Stimulated activated CD8-positive, alpha-beta memory T cell treated with anti-CD3 and anti-CD28 coated beads, Interleukin-7, amount 100 ng/mL, for 48 hours (primary cell): Measurements from ENCODE around the gene DNAJC5.
A peak's percentile ranks its signal among the peaks of the same experiment; 100 is the strongest.

Experiments used
- DNase-seq, 2 donors: peaks; one replicate each; pipeline ENCODE4 v3.0.0-alpha.2; 2020; ENCODE audit warnings: low read depth in 1 of 2; ENCODE audit errors: extremely low read depth in 1 of 2

The DNAJC5 gene

GRCh38 chr20:63939061-63939935 is 44.4 kb downstream of the DNAJC5 start:
- DNase-seq, result no peak

- no peak for DNase-seq
Measured at GRCh38 chr20:63940071-63940471, 45.1 kb downstream of the DNAJC5 start.

GRCh38 chr20:63940472-63941266 is 45.7 kb downstream of the DNAJC5 start:
- DNase-seq, result no peak

DNA sequence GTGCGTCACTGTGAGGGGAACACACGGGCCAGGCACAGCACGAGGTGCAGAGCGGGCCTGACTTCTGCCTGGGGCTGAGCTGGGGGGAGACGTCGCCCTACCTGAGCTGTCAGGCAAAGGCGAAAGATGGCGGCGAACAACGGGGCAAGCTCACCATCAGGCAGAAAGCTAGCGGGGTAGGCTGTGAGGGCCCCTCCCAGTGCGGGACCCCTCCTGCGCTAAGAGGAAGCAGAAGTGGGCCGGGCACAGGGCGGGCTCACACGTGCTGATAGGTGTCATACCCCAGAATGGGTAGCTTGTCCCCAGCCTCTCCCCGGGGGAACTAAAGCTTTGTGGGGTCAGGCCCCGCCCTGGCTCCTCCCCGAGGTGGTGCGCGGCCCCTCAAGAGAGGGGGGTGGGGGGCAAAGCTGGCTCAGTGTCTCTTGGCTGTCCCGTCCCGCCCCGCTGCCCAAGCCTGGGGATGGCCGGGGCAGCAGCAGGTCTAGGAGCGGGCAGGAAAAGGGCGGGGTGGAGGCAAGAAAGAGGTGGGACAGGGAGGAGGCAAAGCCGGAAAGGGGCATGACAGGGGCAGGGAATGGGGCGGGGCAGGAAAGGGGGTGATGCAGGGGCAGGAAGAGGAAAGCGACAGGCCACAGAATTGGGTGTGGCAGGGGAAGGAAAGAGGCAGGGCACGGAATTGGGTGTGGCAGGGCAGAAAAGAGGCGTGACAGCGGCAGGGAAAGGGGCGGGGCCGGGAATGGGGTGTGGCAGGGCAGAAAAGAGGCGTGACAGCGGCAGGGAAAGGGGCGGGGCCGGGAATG is 46.6 kb downstream of the DNAJC5 start:
- DNase-seq, result peak; percentile 51 to 84

GRCh38 chr20:63942250-63942951 is 47.5 kb downstream of the DNAJC5 start:
- peak in 1 of 2 donors; percentile 45 for DNase-seq

- DNase-seq, result no peak
Measured at GRCh38 chr20:63942969-63943807, 48.3 kb downstream of the DNAJC5 start.

DNA sequence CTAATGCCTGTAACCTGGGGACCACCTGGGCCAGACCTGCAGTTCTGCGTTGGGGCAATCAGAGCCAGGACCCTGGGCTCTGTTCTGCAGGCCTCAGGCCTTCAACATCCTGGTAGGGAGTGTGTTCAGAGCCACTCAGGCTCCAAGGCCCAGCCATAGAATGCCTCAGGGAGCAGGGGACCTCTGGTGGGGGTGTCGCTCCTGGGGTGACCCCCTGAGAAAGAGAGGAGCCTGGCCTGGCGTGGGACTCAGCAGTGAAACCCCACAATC is 48.8 kb downstream of the DNAJC5 start:
- no peak for DNase-seq

DNA sequence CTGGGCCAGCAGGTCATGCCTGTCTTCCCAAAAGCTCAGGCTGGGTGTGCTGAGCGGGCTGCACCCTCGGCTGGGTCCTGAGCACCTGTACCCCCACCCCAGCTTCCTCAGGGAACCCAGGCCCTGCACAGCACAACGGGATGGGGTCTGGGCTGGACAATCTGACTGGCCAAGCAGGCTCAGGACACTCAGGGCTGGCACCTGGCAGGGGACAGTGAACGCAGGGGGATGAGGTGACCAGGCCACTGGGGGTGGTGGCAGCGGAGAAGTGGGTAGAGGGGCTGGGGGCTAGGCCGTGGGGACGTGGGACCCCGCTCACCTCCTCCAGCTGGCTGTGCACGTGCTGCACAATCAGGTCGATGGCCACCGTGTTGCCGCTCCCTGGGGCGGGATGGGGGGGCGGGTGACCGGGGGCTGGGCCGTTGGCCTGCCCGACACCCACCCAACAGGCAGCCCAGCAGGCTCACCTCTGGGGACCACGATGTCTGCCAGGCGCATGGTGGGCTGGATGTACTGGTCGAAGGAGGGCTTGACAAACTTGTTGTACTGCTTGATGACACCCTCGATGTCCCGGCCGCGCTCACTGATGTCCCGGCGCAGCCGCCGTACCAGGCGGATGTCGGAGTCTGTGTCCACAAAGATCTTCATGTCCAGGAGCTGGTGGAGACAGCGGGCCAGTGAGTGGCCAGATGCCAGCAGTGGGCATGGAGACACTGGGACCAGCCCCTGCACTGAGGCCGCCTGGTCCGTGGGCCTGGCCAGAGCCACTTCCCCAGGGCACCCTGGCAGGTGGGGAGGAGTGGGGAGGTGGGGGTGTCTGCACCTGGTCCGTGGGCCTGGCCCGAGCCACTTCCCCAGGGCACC is 49.4 kb downstream of the DNAJC5 start:
- no peak for DNase-seq

DNA sequence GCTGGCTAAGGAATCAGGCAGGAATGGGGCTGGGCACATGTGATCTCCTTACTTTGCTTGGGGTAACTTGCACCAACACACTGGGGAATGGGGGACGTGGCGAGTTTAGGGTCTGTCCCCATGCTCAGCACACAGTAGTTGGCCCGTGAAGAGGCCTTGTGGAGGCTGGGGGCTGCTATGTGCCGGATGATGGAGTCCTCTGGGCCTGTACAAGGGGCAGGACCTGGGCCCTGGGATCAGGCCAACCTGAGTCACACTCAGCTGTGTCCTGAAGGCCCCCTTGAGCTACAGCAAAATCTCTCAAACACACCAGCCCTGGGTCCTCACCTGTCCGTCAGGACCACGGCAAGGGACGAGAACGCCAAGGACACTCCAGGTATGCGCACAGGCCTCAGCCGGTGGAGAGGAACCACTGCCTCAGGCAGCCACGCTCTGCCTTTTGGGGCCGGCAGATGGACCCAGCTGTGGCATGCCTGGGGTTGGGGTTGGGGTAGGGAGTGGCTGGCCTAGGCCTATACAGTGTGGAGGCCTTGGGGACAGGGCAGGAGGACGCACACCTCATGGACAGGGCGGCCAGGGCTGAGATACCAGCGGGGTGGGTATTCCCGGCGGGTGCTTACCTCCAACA is 50.2 kb downstream of the DNAJC5 start:
- DNase-seq, result no peak

DNA sequence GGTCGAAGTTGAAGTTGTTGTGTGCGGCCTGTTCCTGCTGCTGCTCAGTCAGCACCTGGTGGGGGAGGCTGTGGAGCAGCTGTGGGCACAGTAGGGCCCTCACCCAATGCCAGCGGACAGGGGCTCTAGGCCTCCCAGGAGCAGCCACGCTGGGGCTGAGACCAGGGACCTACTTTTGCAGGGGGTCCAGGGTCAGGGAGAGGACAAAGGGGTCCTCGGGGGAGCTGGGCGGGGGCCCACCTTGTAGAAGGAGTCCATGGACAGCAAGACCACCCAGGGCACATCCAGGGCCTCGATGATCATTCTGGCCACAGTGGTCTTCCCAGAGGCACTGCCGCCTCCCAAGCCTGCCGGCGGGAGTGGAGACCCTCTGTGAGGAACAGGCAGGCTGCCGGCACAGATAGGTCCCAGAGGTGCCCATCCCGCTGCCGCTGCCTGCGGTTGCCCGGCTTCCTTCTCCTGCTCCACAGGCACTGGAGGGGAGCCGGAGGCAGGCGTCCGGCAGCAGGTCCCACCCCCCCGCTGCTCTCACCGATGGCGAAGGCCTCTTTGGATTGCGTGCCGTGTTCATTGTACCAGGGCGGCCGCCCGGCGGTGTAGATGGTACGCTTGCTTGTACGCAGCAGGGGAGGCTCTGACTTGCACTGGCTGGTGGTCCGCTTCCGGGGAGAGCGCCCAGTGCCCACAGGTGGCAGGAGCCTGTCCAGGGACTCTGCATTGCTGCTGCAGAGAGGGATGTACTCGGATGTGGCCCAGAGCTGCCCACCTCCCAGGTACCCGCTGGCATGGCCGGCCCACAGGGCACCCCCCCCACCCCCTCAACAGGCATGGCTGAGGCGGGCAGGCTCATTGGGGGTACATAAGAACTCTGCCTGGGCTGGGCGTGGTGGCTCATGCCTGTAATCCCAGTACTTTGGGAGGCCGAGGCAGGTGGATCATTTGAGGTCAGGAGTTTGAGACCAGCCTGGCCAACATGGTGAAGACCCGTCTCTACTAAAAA is 51.3 kb downstream of the DNAJC5 start:
- no peak for DNase-seq

GRCh38 chr20:63946986-63947637 is 52.2 kb downstream of the DNAJC5 start:
- DNase-seq, result no peak

DNA sequence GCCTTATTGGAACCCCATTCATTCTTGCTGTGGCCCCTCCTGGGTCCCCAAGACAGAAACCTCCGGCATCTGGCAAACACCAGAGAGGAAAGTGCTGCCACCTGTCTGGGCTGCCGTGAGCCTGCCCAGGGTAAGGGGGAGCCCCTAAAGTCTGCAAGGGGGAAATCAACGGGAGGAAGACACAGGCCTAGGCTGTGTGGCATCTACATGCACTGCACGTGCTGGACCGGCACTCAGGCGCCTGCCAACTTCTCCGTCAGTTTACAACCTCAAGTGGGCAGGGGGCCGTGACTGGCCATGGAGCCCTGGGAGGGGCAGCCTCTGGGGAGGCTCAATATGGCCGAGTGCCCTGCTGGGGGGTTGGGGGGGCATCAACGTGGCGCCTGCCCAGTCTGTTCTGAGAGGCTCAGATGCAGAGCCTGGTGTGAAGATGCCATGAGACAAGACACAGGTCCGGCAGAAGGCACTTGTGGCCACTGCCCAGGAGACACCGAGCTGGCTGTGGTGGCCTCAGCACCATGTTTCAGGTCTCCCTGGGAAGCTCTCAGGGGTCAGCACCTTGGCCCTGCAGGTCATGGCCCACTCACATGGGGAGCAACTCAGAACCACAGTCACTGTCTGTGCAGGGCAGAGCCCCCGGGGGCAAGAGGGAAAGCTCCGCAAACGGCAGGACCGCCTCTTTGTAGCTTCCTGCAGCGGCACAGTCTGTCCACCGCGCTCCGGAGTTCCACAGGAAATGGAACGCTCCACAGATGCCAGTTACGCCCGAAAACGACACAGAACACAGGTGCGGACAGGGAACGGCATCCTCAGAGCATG is 52.9 kb downstream of the DNAJC5 start:
- no peak for DNase-seq

DNA sequence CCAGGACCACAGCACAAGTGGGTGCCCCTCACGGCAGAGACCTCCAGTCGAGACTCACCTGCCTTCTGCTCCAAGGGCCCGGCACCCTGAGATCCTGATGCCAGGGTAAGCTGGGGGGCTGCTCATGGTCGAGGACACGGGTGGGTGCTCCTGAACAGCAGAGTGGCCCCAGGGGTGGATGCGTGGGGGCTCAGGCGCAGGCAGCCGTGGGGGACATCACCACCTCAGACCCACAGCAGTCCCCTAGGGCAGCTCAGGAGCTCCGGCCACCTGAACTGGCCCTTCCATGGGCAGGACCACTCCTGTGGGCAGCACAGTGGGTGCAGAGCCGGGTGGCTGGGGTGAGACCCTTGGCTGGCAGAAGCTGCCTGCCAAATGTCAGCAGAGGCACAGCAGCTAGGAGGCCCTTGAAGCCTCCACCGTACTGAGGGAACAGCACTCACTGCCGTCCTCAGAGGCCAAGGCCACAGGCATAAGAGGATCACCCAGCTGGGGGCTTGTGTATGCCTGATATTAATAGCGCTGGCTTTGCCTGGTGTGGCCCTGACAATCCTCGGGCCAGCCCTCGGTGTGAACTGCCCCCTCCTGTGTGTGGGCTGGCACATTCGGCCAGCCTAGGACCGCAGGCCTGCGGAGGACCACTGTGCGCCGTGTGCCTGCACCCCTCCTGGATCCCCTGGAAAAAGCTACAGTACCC is 55.9 kb downstream of the DNAJC5 start:
- DNase-seq, result no peak

GRCh38 chr20:63951398-63952209 is 56.7 kb downstream of the DNAJC5 start:
- no peak for DNase-seq

DNA sequence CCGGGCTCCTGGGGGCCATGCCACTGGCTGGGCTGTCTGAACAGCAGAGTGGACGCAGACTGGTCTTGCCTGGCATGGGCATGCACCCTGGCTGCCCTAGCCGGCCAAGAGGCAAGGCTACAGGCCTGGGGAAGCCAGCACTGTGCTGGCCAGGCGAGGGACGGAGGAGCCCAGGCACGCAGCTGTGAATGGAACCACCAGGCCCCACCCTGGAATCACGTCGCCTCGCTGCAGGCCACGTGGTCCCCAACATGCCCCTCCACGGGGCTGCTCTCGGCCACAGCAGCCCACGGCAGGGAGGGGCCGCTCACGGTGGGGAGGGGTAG is 57.2 kb downstream of the DNAJC5 start:
- DNase-seq, result no peak
